Kidney (tissue), 14 donors: ENCODE data around the gene THAP11. TPM values are rescaled to one million over a fixed set of nuclear protein-coding genes. Genes with fewer than 3 reads are reported as not detected.

Source experiments
- DNase-seq, 5 donors: peaks; one replicate each; pipeline ENCODE4 v3.0.0-alpha.2; 2013 to 2020
- FAIRE-seq: peaks from 2 replicates; lab custom pipeline; 2012; peaks lifted over from hg19 to GRCh38; lab: Jason Lieb, UNC
- H3K27ac ChIP-seq, 2 donors: one replicate each; pipeline ENCODE4 v1.7.0; 2013; ENCODE audit warnings: low read depth in 2 of 2, low read length in 2 of 2, inconsistent platforms in 1 of 2
- H3K27me3 ChIP-seq: one replicate; pipeline ENCODE4 v1.7.1; 2013; ENCODE audit warnings: low read length, inconsistent platforms; ENCODE audit not compliant: control insufficient read depth, insufficient read depth
- H3K36me3 ChIP-seq, 3 donors: one replicate each; pipeline versions ENCODE4 v1.7.0 to v1.7.1; 2013; ENCODE audit warnings: low read length in 3 of 3, control low read depth in 1 of 3, inconsistent platforms in 1 of 3; ENCODE audit not compliant: insufficient read depth in 3 of 3, control insufficient read depth in 2 of 3
- H3K4me1 ChIP-seq, 3 donors: one replicate each; pipeline versions ENCODE4 v1.7.0 to v1.7.1; 2013; ENCODE audit warnings: low read length in 3 of 3, inconsistent platforms in 1 of 3, low read depth in 1 of 3; ENCODE audit not compliant: control insufficient read depth in 2 of 3, insufficient read depth in 2 of 3
- H3K4me3 ChIP-seq, 3 donors: one replicate each; pipeline versions ENCODE4 v1.7.0 to v1.8.1; 2013; ENCODE audit warnings: low read length in 3 of 3, control low read depth in 1 of 3, inconsistent platforms in 1 of 3
- H3K9ac ChIP-seq, 3 donors: one replicate each; pipeline versions ENCODE4 v1.7.0 to v1.7.1; 2013; ENCODE audit warnings: low read length in 3 of 3, control low read depth in 1 of 3, inconsistent platforms in 1 of 3
- H3K9me3 ChIP-seq, 3 donors: one replicate each; pipeline versions ENCODE4 v1.7.0 to v1.7.1; 2013; ENCODE audit warnings: low read length in 3 of 3, control low read depth in 1 of 3, inconsistent platforms in 1 of 3; ENCODE audit not compliant: control insufficient read depth in 2 of 3, insufficient read depth in 1 of 3
- CTCF ChIP-seq: IDR thresholded peaks from 3 replicates; pipeline ENCODE4 v1.5.1; 2012; ENCODE audit warnings: mild to moderate bottlenecking, moderate library complexity, borderline replicate concordance; ENCODE audit not compliant: insufficient read depth; ENCODE audit errors: extremely low read depth
- intact Hi-C: fragments of 100-400 bp; cut with DNase I; formaldehyde crosslinking; loops from one replicate; pipeline ENCODE4 v1.11.1; 2022
- polyA plus RNA-seq: library from polyadenylated mRNA; stranded (reverse); fragments of 350-450 nt; fragmentation: Illumina TruSeq; extraction: RNeasy Lipid Tissue Mini Kit (QIAGEN cat#74804); gene quantifications from one replicate; pipeline ENCODE4 v1.2.3, GENCODE V29; 2014; ENCODE audit warnings: low read depth, low replicate concordance; ENCODE audit not compliant: insufficient read depth
- total RNA-seq: library from RNA; stranded (reverse); fragmentation: NEBNext Ultra II Directional; extraction: Animal tissue kit (Norgen Biotek cat#: 25700); gene quantifications from one replicate; pipeline ENCODE4 v1.2.1, GENCODE V29; 2021
- donor health status: control.
- donor health status: control.
- donor health status: control.
- donor health status: control.
- donor health status: control.
- donor health status: DM: yes; HTN: yes; CAD: no.
- donor health status: Normal renal cell carcinoma (clear cell type).

THAP11 gene
- total and polyA plus RNA-seq, 2 donors from 2014 or later: 21.4 to 27.0 TPM

GRCh38 chr16:67844497-67844896 lies 2.4 kb downstream of the THAP11 start:
- Histone ChIP-seq H3K4me1 (peaks cover 14 to 40% (median 38%) of the 10 kb centered on the region in 3 donors), H3K36me3 (no peaks in the 10 kb centered on the region), H3K27ac (peak overlapping the region in 1 of 2 donors; percentile 3), H3K9me3 (no peaks in the 10 kb centered on the region), H3K27me3 (no peaks in the 10 kb centered on the region), H3K4me3 (peak overlapping the region in 2 of 3 donors; percentile 12 to 87), H3K9ac (peak overlapping the region; percentile 4 to 53 (median 48))
- intact Hi-C loops: no loop called here
- no peak for TF ChIP-seq CTCF
- FAIRE-seq (no peak), DNase-seq (no peak)

GRCh38 chr16:67845291-67846062 lies 3.4 kb downstream of the THAP11 start:
- Histone ChIP-seq H3K9ac (peak overlapping the region; percentile 59 to 88 (median 74)), H3K4me3 (peak overlapping the region; percentile 71 to 83 (median 79)), H3K27ac (peak overlapping the region; percentile 91 to 98), H3K36me3 (no peaks in the 10 kb centered on the region), H3K27me3 (no peaks in the 10 kb centered on the region), H3K9me3 (no peaks in the 10 kb centered on the region), H3K4me1 (peaks cover 14 to 40% (median 38%) of the 10 kb centered on the region in 3 donors)
- no peak for FAIRE-seq
- TF ChIP-seq CTCF: no peak
- peak in 1 of 5 donors; percentile 55 for DNase-seq
- intact Hi-C loops: no loop called here

- Histone ChIP-seq H3K27me3 (no peaks in the 10 kb centered on the region), H3K4me1 (peaks cover 14 to 40% (median 38%) of the 10 kb centered on the region in 3 donors), H3K4me3 (peak overlapping the region; percentile 71 to 83 (median 79)), H3K36me3 (no peaks in the 10 kb centered on the region), H3K9me3 (no peaks in the 10 kb centered on the region), H3K9ac (peak overlapping the region; percentile 59 to 88 (median 74)), H3K27ac (peak overlapping the region; percentile 91 to 98)
- DNase-seq (no peak), FAIRE-seq (no peak)
- no peak for TF ChIP-seq CTCF
- intact Hi-C loops: no loop called here
These were observed 3.9 kb downstream of the THAP11 start for GRCh38 chr16:67846063-67846319.
